ENCODE results near the gene MAST1.

GRCh38 chr19:12789904-12790619 is 48.3 kb upstream of the MAST1 start:
- no peak for TF ChIP-seq CTCF (IDR thresholded peaks at IDR 0.05)
- peak in 1 of 2 donors; percentile 96 for TF ChIP-seq POLR2A (IDR thresholded peaks at IDR 0.05)
